SK-N-SH treated with all-trans-retinoic acid at 6 μM for 48 hours (cell line): Measurements from ENCODE around the gene ABLIM1.

ENCODE experiments used
- ATAC-seq: fragments of 200-7000 bp; cut with Tn5 transposase; 3 replicates; pipeline ENCODE4 v1.9.1; 2020; ENCODE audit warnings: mild to moderate bottlenecking, moderate library complexity
- BACH2 ChIP-seq: fragments of 250-450 bp; sonication (Bioruptor Pico); IDR thresholded peaks from 2 replicates; pipeline ENCODE4 v1.9.0; 2021; ENCODE audit warnings: mild to moderate bottlenecking, borderline replicate concordance
- CSDC2 ChIP-seq: fragments of 250-450 bp; sonication (Bioruptor Pico); IDR thresholded peaks from 2 replicates; pipeline ENCODE4 v1.5.0; 2020; ENCODE audit warnings: mild to moderate bottlenecking, moderate library complexity
- ESRRG ChIP-seq: fragments of 250-450 bp; sonication (Bioruptor Pico); IDR thresholded peaks from 2 replicates; pipeline ENCODE4 v1.6.1; 2021; ENCODE audit warnings: mild to moderate bottlenecking
- ISL1 ChIP-seq: fragments of 250-450 bp; sonication (Bioruptor Pico); IDR thresholded peaks from 2 replicates; pipeline ENCODE4 v2.1.2; 2022; ENCODE audit warnings: mild to moderate bottlenecking, moderate library complexity
- OSR1 ChIP-seq: fragments of 250-450 bp; sonication (Bioruptor Pico); IDR thresholded peaks from 2 replicates; pipeline ENCODE4 v1.8.0; 2022; ENCODE audit warnings: moderate library complexity, mild to moderate bottlenecking, inconsistent platforms
- PATZ1 ChIP-seq: fragments of 250-450 bp; sonication (Bioruptor Pico); IDR thresholded peaks from 2 replicates; pipeline ENCODE4 v1.8.0; 2020; ENCODE audit warnings: mild to moderate bottlenecking, moderate library complexity, borderline replicate concordance
- POU6F1 ChIP-seq: fragments of 250-450 bp; sonication (Bioruptor Pico); IDR thresholded peaks from 2 replicates; pipeline ENCODE4 v1.8.0; 2021; ENCODE audit warnings: low read depth, mild to moderate bottlenecking, moderate library complexity, borderline replicate concordance
- SNAI2 ChIP-seq: fragments of 250-450 bp; sonication (Bioruptor Pico); IDR thresholded peaks from 2 replicates; pipeline ENCODE4 v1.5.0; 2020; ENCODE audit warnings: mild to moderate bottlenecking, moderate library complexity
- TCF4 ChIP-seq: fragments of 250-450 bp; sonication (Bioruptor Pico); IDR thresholded peaks from 2 replicates; pipeline ENCODE4 v1.8.0; 2021; ENCODE audit warnings: mild to moderate bottlenecking, moderate library complexity, borderline replicate concordance
- TOX ChIP-seq: fragments of 250-450 bp; sonication (Bioruptor Pico); IDR thresholded peaks from 2 replicates; pipeline ENCODE4 v1.8.0; 2021; ENCODE audit warnings: mild to moderate bottlenecking, moderate library complexity, borderline replicate concordance
- TSHZ2 ChIP-seq: fragments of 250-450 bp; sonication (Bioruptor Pico); IDR thresholded peaks from 2 replicates; pipeline ENCODE4 v1.5.0; 2020; ENCODE audit warnings: mild to moderate bottlenecking, moderate library complexity
- ZFP30 ChIP-seq: fragments of 450-650 bp; formaldehyde crosslinking; IDR thresholded peaks from 2 replicates; pipeline ENCODE4 v1.5.0; 2022; ENCODE audit warnings: mild to moderate bottlenecking, moderate library complexity
- ZNF565 ChIP-seq: fragments of 450-650 bp; formaldehyde crosslinking; conservative IDR thresholded peaks from 2 replicates; pipeline ENCODE4 v1.5.0; 2020; ENCODE audit warnings: low read depth, mild to moderate bottlenecking, moderate library complexity
- ZNF70 ChIP-seq: fragments of 450-650 bp; formaldehyde crosslinking; IDR thresholded peaks from 2 replicates; pipeline ENCODE4 v1.5.0; 2020; ENCODE audit warnings: mild to moderate bottlenecking, moderate library complexity

The ABLIM1 gene

GRCh38 chr10:114486938-114487814 is 170.9 kb downstream of the ABLIM1 start (continued):
- TF ChIP-seq PATZ1 (CRISPR knock-in tag) (no peak), ZFP30 (CRISPR knock-in tag) (no peak), TOX (CRISPR knock-in tag) (no peak)

GRCh38 chr10:114485696-114486400 is 172.2 kb downstream of the ABLIM1 start:
- peak; percentile 38 for ATAC-seq
- TF ChIP-seq BACH2 (CRISPR knock-in tag), result no peak
- TF ChIP-seq ISL1 (CRISPR knock-in tag), result peak; percentile 68

- no peak for TF ChIP-seq ZFP30 (CRISPR knock-in tag)
- no peak for TF ChIP-seq CSDC2 (CRISPR knock-in tag)
- TF ChIP-seq ESRRG (CRISPR knock-in tag), result no peak
- TF ChIP-seq PATZ1 (CRISPR knock-in tag), result no peak
- TF ChIP-seq OSR1 (CRISPR knock-in tag), result no peak
- TF ChIP-seq POU6F1, result no peak
- TF ChIP-seq ZNF70, result no peak
- TF ChIP-seq, all 23 proteins: peak for 0
- no peak for ATAC-seq
These were observed 174.5 kb downstream of the ABLIM1 start for GRCh38 chr10:114483575-114483974.

GRCh38 chr10:114482480-114483304 is 175.4 kb downstream of the ABLIM1 start:
- ATAC-seq, result peak; percentile 64
- TF ChIP-seq ZFP30 (CRISPR knock-in tag), result no peak
- TF ChIP-seq ZNF565 (CRISPR knock-in tag), result no peak
- 0 out of 2 replicates have a peak, but pooled peaks have one; percentile 68 for TF ChIP-seq TSHZ2 (CRISPR knock-in tag)
- peak; percentile 85 for TF ChIP-seq TCF4 (CRISPR knock-in tag)
- no peak for TF ChIP-seq BACH2 (CRISPR knock-in tag)
- no peak for TF ChIP-seq TOX (CRISPR knock-in tag)
- TF ChIP-seq SNAI2 (CRISPR knock-in tag), result no peak
